Fibroblast of peridontal ligament (primary cell): Measurements from ENCODE around the gene ZNF816.
"Not testable (repeated sequence)": the region's sequence is repeated elsewhere in the genome, so short reads cannot be mapped to it uniquely, and the experiment has no call there.

Experiments used
- DNase-seq: peaks from one replicate; pipeline ENCODE4 v3.0.0-alpha.2; 2010; ENCODE audit errors: extremely low read depth

The ZNF816 gene

GRCh38 chr19:52924641-52925040 lies 38.0 kb downstream of the ZNF816 start:
- peak; percentile 3 for DNase-seq

GRCh38 chr19:52923778-52924593 lies 38.7 kb downstream of the ZNF816 start:
- peak; percentile 59 for DNase-seq

- peak; percentile 77 for DNase-seq
These were observed 39.6 kb downstream of the ZNF816 start, which contains the start of gene ZNF888 for GRCh38 chr19:52922841-52923777. Gene ZNF888, minus strand, starts transcription at chr19:52923428. Its CDS starts 5,555 bp downstream, at chr19:52917873.

GRCh38 chr19:52917531-52917930 lies 45.1 kb downstream of the ZNF816 start:
- no peak for DNase-seq

- DNase-seq = no peak
These were observed 52.0 kb downstream of the ZNF816 start for GRCh38 chr19:52910648-52911047.

- not testable (repeated sequence) for DNase-seq
These were observed 58.5 kb downstream of the ZNF816 start for GRCh38 chr19:52904052-52904780.

GRCh38 chr19:52901842-52902241 lies 60.8 kb downstream of the ZNF816 start:
- no peak for DNase-seq
